LNCaP clone FGC (cell line): Measurements from ENCODE around the gene WWC1.

Source experiments
- DNase-seq: peaks from one replicate; pipeline ENCODE4 v3.0.0-alpha.2; 2011; ENCODE audit warnings: low read depth
- H3K4me3 ChIP-seq: 2 replicates; pipeline ENCODE4 v1.5.1; 2011; ENCODE audit warnings: mild to moderate bottlenecking, low read depth, low read length, control low read depth
- TF ChIP-seq, protein P1 (sequence below): IDR thresholded peaks from 2 replicates; pipeline ENCODE4 v1.5.1; 2012; ENCODE audit warnings: mild to moderate bottlenecking; ENCODE audit not compliant: control insufficient read depth, insufficient read depth; ENCODE audit errors: extremely low read depth

Gene WWC1

DNA sequence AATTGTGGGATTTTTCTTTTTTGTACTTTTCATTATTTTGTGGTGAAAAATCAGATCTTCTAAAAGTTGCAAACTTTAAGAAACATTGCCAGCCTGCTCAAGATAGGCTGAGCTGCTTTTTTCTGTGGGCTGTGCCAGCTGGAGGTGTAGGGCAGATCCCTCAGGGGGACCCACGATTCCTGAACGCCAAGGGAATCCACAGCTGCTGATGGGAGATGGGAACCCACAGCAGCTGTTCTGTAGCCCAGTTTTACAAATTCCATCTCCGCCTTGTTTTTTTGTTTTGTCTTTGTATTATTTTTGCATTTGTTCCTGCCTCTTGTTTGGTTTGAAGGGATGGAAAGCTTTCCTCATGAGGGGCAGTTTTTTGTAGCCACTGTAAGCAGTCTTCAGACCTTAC, 91.0 kb downstream of the WWC1 start:
- TF ChIP-seq, protein P1, sequence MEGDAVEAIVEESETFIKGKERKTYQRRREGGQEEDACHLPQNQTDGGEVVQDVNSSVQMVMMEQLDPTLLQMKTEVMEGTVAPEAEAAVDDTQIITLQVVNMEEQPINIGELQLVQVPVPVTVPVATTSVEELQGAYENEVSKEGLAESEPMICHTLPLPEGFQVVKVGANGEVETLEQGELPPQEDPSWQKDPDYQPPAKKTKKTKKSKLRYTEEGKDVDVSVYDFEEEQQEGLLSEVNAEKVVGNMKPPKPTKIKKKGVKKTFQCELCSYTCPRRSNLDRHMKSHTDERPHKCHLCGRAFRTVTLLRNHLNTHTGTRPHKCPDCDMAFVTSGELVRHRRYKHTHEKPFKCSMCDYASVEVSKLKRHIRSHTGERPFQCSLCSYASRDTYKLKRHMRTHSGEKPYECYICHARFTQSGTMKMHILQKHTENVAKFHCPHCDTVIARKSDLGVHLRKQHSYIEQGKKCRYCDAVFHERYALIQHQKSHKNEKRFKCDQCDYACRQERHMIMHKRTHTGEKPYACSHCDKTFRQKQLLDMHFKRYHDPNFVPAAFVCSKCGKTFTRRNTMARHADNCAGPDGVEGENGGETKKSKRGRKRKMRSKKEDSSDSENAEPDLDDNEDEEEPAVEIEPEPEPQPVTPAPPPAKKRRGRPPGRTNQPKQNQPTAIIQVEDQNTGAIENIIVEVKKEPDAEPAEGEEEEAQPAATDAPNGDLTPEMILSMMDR: no peak
- DNase-seq: no peak
- H3K4me3 ChIP-seq: no peak overlapping the region

DNA sequence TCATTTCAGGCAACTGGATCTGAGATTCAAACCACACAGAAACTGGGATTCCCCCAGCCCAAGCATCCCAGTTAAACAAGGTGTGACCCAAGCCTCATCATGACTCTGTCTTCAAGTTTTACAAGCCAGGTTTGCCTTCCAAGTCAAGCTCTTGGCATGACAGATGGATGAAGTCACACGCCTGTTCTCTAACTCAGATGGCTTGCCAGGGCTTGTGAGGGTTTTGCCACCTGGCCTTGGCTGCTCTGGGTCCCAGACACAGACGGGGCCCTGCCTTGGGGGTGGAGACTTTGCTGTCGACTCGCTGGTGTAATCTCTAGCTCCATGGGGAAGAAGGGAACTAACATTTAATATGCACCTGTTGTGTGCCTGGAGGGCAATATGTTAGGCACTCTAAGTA, 99.0 kb downstream of the WWC1 start:
- no peak overlapping the region for H3K4me3 ChIP-seq
- TF ChIP-seq, protein P1: no peak
- DNase-seq: peak; percentile 70

DNA sequence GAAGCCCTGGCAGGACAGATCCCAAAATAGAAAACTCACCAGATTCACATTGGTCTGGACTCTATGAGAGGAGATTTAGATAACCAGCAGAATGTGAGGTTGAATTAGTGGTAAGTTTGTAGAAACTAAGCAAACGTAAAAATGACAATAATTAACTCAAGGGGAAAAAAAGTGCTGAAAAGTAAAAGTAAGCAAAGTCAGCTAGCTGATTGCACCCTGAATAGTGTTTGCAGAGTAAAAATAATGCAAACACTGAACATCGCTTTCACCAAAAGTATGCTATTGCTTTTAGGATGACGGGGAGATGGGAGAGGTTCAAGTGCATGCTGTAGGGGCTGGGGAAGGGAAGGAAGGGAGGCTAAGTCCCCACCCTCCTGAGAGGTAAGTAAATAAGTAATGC, 102.3 kb downstream of the WWC1 start:
- TF ChIP-seq, protein P1: no peak
- H3K4me3 ChIP-seq: no peak overlapping the region
- DNase-seq: no peak

DNA sequence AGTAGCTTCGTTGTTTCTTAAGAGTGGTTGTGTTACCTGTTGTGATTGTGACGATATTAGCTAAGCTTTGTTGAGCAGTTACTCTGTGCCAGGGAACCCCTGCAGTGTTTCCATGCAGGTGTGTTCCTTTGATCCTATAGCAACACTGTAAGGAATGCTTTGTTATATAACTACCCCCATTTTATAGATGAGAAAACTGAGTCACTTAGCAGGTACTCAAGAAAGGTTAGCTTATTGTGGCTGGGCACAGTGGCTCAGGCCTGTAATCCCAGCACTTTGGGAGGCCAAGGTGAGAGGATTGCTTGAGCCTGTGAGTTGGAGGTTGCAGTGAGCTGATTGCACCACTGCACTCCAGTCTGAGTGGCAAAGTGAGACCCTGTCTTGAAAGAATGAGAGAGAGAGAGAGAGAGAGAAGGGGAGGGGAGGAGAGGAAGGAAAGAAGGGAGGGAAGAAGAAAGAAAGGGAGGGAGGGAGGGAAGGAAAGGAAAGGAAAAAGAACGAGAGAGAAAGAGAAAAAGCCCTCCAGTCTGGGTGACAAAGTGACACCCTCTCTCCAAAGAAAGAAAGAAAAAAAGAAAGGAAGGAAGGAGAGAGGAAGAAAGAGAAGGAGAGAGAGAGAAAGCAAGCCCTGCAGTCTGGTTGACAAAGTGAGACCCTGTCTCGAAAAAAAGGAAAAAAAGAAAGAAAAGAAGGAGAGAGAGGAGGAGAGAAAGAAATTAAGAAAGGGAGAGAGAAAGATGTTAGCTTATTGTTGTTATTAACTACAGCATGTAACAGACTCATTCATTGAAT, 109.2 kb downstream of the WWC1 start:
- TF ChIP-seq, protein P1: no peak
- no peak overlapping the region for H3K4me3 ChIP-seq
- no peak for DNase-seq

DNA sequence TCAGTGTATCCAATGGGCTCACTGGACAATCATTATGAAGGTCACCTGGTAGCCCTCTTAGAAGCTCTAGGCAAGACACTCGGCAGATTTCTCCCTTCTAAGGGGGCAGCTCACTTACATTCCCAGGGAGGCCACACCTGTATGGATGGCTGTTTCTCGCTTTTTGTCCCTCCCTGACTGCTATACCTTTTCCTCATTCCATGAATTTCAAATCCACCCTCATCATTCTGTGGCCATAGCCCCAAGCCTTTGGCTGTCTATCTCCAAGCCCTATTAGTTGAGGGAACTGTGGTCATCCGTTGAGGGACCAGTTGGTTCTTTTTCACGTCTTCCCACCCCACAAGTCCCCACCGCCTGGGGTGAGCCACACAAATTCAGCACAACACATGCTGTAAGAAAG, 109.8 kb downstream of the WWC1 start:
- TF ChIP-seq, protein P1: no peak
- no peak overlapping the region for H3K4me3 ChIP-seq
- no peak for DNase-seq

DNA sequence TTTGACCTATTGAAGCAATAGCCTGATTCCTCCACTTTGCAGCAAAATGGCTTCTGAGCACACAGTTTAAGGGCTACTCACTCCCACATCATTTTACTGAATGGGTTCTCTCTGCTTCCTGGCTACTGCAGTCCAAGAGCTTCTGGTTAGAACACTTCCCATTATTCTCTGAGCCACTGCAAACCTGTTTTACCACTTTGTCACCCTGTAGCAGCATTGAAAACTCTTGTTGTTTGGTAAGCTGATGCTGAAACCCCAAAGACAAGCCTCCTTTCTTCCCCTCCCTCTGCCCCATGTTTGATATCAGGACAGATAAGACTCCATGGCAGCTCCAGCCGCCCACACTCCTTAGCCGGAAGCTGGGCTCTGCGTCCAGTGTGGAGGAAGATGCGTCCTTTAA, 110.4 kb downstream of the WWC1 start:
- no peak overlapping the region for H3K4me3 ChIP-seq
- peak; percentile 85 for DNase-seq

More for the DNA sequence above, 110.4 kb downstream of the WWC1 start:
- TF ChIP-seq, protein P1: no peak
